Brain microvascular endothelial cell (primary cell): ENCODE measurements around the gene GJA1.

ENCODE experiments used
- DNase-seq: peaks from one replicate; pipeline ENCODE4 v3.0.0-alpha.2; 2020
- H3K27ac ChIP-seq: fragments of 250-450 bp; sonication (Bioruptor Pico); 2 replicates; pipeline ENCODE4 v1.5.1; 2020; ENCODE audit warnings: mild to moderate bottlenecking, moderate library complexity
- H3K27me3 ChIP-seq: fragments of 250-450 bp; sonication (Bioruptor Pico); replicated peaks from 2 replicates; pipeline ENCODE4 v1.5.1; 2020; ENCODE audit warnings: mild to moderate bottlenecking
- H3K36me3 ChIP-seq: fragments of 250-450 bp; sonication (Bioruptor Pico); replicated peaks from 2 replicates; pipeline ENCODE4 v1.5.1; 2020; ENCODE audit warnings: mild to moderate bottlenecking
- H3K4me3 ChIP-seq: 2 replicates; pipeline ENCODE4 v1.5.1; 2011; ENCODE audit warnings: low read depth, mild to moderate bottlenecking, control low read depth, low read length, moderate library complexity
- CTCF ChIP-seq: IDR thresholded peaks from 2 replicates; pipeline ENCODE4 v1.5.1; 2011; ENCODE audit warnings: low read depth, mild to moderate bottlenecking, moderate library complexity, low read length, control low read depth, inconsistent platforms; ENCODE audit errors: missing control alignments
- in situ Hi-C: cut with HindIII; loops from 2 replicates; pipeline ENCODE4 v1.10.0; 2017; ENCODE audit warnings: low sequenced_read_pairs, low pct_ligation_motif_present

Gene GJA1

GRCh38 chr6:121436274-121436857, 920 bp downstream of the GJA1 start:
- no peaks in the 10 kb centered on the region for H3K27me3 ChIP-seq
- in situ Hi-C loops = loop anchor here (10.0 kb wide), 1 partner anchor 588 kb away; no protein-coding TSS in a partner anchor
- no peak for DNase-seq
- peak overlapping the region; percentile 79 for H3K27ac ChIP-seq
- H3K4me3 ChIP-seq = peak overlapping the region; percentile 86
- H3K36me3 ChIP-seq = no peaks in the 10 kb centered on the region
- no peak for TF ChIP-seq CTCF

- Histone ChIP-seq H3K4me3 (peak overlapping the region; percentile 86), H3K27me3 (no peaks in the 10 kb centered on the region), H3K27ac (peak overlapping the region; percentile 79), H3K36me3 (no peaks in the 10 kb centered on the region)
- in situ Hi-C loops = loop anchor here (10.0 kb wide), 1 partner anchor 588 kb away; no protein-coding TSS in a partner anchor
- no peak for TF ChIP-seq CTCF
- peak; percentile 48 for DNase-seq
Measured at GRCh38 chr6:121436960-121437850, 1.8 kb downstream of the GJA1 start.

GRCh38 chr6:121437851-121438651, 2.6 kb downstream of the GJA1 start:
- DNase-seq = peak; percentile 60
- in situ Hi-C loops = loop anchor here (10.0 kb wide), 1 partner anchor 587 kb away; no protein-coding TSS in a partner anchor
- TF ChIP-seq CTCF = no peak
- Histone ChIP-seq H3K4me3 (peak overlapping the region; percentile 86), H3K27me3 (no peaks in the 10 kb centered on the region), H3K36me3 (no peaks in the 10 kb centered on the region), H3K27ac (peak overlapping the region; percentile 79)

- in situ Hi-C loops = loop anchor here (10.0 kb wide), 1 partner anchor 586 kb away; no protein-coding TSS in a partner anchor
- Histone ChIP-seq H3K4me3 (peak overlapping the region; percentile 86), H3K27me3 (no peaks in the 10 kb centered on the region), H3K27ac (peak overlapping the region; percentile 79), H3K36me3 (no peaks in the 10 kb centered on the region)
- TF ChIP-seq CTCF = no peak
- DNase-seq = no peak
Measured at GRCh38 chr6:121438869-121439268, 3.4 kb downstream of the GJA1 start.

GRCh38 chr6:121439475-121439874, 4.0 kb downstream of the GJA1 start:
- in situ Hi-C loops = loop anchor here (10.0 kb wide), 1 partner anchor 585 kb away; no protein-coding TSS in a partner anchor
- Histone ChIP-seq H3K27me3 (no peaks in the 10 kb centered on the region), H3K36me3 (peaks cover 3% of the 10 kb centered on the region), H3K27ac (peak overlapping the region; percentile 79), H3K4me3 (peak overlapping the region; percentile 86)
- TF ChIP-seq CTCF = no peak
- DNase-seq = no peak
